ENCODE measurements around the gene CCDC74B.
"Not testable (repeated sequence)": the region's sequence is repeated elsewhere in the genome, so short reads cannot be mapped to it uniquely, and the experiment has no call there.

Gene CCDC74B

DNA sequence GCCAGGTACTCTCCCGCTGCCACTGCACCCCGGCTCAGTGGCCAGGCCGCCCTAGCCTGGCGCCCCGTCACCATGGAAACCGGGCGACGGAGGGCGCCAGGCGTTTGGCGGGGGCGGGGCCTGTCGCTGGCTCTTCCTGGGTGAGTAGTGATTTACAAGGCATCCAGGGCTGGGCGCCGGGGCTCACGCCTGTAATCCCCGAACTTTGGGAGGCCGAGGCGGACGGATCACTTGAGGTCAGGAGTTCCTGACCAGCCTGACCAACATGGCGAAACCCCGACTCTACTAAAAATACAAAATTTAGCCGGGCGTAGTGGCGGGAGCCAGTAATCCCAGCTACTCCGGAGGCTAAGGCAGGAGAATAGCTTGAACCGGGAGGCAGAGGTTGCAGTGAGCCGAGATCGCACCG, at the start of gene CCDC74B:
CCDC74B (minus strand) TSS at position 107 of the 409 bp plus-strand sequence. CDS start 116 bp downstream, outside the sequence.
- H3K27ac ChIP-seq (ENCODE audit: low read depth, low read length); H3K9me3 ChIP-seq (ENCODE audit: control insufficient read depth, insufficient read depth, low read depth, low read length): not testable (repeated sequence)

DNA sequence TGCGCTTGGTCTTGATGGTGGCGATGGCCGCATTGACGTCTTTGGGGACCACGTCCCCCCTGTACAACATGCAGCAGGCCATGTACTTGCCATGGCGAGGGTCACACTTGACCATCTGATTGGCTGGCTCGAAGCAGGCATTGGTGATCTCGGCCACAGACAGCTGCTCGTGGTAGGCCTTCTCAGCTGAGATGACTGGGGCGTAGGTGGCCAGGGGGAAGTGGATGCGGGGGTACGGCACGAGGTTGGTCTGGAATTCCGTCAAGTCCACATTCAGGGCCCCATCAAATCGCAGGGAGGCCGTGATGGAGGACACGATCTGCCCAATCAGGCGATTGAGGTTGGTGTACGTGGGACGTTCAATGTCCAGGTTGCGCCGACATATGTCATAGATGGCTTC, 48.9 kb upstream of the CCDC74B start:
- H3K9me3 ChIP-seq (ENCODE audit: control insufficient read depth, insufficient read depth, low read depth, low read length); H3K4me1 ChIP-seq (ENCODE audit: control insufficient read depth, insufficient read depth, low read length); H3K27ac ChIP-seq (ENCODE audit: low read depth, low read length); H3K36me3 ChIP-seq (ENCODE audit: control insufficient read depth, insufficient read depth, low read length); H3K4me3 ChIP-seq (ENCODE audit: low read depth, low read length); H3K9ac ChIP-seq (ENCODE audit: low read length); H3K27me3 ChIP-seq (ENCODE audit: control insufficient read depth, insufficient read depth, low read length): not testable (repeated sequence)

More for the DNA sequence above, at the start of gene CCDC74B:
- H3K9ac ChIP-seq (ENCODE audit: low read length) = peak within 1 kb of the TSS; percentile 44
- H3K4me1 ChIP-seq (ENCODE audit: control insufficient read depth, insufficient read depth, low read length); H3K36me3 ChIP-seq (ENCODE audit: control insufficient read depth, insufficient read depth, low read length); H3K27me3 ChIP-seq (ENCODE audit: control insufficient read depth, insufficient read depth, low read length): not testable (repeated sequence)
- H3K4me3 ChIP-seq (ENCODE audit: low read depth, low read length) = peak within 1 kb of the TSS; percentile 55

DNA sequence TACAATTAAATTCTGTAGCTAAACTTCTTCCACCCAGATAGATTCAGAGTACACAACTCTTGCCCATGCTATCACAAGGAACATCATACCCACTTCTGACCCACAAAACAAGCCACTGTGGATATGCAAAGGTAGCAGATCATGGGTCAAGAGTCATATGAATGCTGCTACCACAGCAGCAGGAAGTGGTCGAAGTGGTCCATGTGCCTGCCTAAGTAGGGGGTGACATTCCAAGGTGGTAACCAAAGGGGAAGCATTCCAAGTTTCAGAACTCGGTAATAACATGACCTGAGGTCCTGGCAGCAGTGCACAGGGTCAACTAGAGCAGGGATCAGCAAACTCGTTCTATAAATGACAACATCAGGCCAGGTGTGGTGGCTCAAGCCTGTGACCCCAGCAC, 47.5 kb upstream of the CCDC74B start:
- H3K27ac ChIP-seq (ENCODE audit: low read depth, low read length); H3K4me1 ChIP-seq (ENCODE audit: control insufficient read depth, insufficient read depth, low read length); H3K9ac ChIP-seq (ENCODE audit: low read length): not testable (repeated sequence)

DNA sequence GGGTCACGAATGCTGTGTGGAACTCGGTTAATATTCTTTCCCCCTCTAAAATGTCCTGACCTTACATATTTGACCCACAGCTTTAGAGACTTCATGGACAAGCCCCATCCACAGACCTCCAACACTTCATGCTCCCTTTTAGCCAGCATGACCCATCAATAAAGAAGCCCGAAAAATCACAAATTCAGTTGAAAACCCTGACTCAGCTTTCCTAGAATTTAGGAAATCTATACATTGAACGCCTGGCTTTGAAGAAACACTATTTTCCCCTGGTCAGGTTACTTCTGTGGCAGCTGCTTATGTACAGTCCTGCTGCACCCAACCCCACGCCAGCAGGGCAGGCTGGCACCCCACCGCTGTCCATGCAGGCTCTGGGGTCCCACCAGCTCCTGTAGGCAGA, 46.4 kb upstream of the CCDC74B start:
- H3K27ac ChIP-seq (ENCODE audit: low read depth, low read length); H3K4me1 ChIP-seq (ENCODE audit: control insufficient read depth, insufficient read depth, low read length); H3K27me3 ChIP-seq (ENCODE audit: control insufficient read depth, insufficient read depth, low read length); H3K4me3 ChIP-seq (ENCODE audit: low read depth, low read length); H3K36me3 ChIP-seq (ENCODE audit: control insufficient read depth, insufficient read depth, low read length); H3K9ac ChIP-seq (ENCODE audit: low read length); H3K9me3 ChIP-seq (ENCODE audit: control insufficient read depth, insufficient read depth, low read depth, low read length): not testable (repeated sequence)

More for the DNA sequence above, 47.5 kb upstream of the CCDC74B start:
- not testable (repeated sequence) for H3K27me3 ChIP-seq (ENCODE audit: control insufficient read depth, insufficient read depth, low read length); H3K4me3 ChIP-seq (ENCODE audit: low read depth, low read length); H3K9me3 ChIP-seq (ENCODE audit: control insufficient read depth, insufficient read depth, low read depth, low read length); H3K36me3 ChIP-seq (ENCODE audit: control insufficient read depth, insufficient read depth, low read length)

DNA sequence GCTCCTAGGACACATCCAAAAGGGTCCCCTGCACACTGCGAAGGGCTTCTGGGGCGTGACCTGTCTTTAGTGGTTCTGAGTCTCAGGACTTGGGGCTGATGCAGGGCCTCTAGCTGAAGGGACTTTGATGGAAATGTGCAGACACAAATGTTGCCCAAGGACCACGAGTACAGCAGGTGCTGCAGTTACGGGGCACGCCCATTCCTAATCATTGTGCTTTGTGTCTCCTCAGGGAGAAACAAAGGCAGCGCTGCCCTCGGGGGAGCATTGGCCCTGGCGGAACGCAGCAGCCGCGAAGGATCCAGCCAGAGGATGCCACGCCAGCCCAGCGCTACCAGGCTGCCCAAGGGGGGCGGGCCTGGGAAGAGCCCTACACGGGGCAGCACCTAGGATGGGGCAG, 45.3 kb upstream of the CCDC74B start:
- no peaks in the 10 kb centered on the region for H3K27me3 ChIP-seq (ENCODE audit: control insufficient read depth, insufficient read depth, low read length)
- no peak overlapping the region for H3K27ac ChIP-seq (ENCODE audit: low read depth, low read length)
- no peaks in the 10 kb centered on the region for H3K9me3 ChIP-seq (ENCODE audit: control insufficient read depth, insufficient read depth, low read depth, low read length)
- no peaks in the 10 kb centered on the region for H3K36me3 ChIP-seq (ENCODE audit: control insufficient read depth, insufficient read depth, low read length)
- H3K4me3 ChIP-seq (ENCODE audit: low read depth, low read length) = no peak overlapping the region
- no peak overlapping the region for H3K9ac ChIP-seq (ENCODE audit: low read length)
- no peaks in the 10 kb centered on the region for H3K4me1 ChIP-seq (ENCODE audit: control insufficient read depth, insufficient read depth, low read length)

DNA sequence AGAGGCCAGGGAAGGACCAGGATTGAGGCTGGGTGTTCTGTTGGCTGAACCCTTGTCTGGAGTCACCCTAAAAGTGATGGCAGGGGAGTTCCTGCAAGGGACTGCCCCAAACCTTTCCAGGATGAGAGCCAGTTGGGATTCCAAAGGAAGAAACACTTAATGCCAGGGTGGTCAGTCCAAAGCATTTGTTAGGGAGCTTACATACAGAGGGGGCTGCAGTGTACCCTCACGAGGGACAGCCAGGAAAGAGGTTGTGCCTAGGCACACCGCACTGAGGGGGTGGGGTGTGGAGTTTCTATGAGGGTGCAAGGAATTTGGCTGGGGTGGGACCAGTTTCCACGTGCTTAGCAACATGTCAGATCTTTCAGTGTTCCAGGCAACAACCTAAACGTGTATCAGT, 44.0 kb upstream of the CCDC74B start:
- H3K9me3 ChIP-seq (ENCODE audit: control insufficient read depth, insufficient read depth, low read depth, low read length); H3K27ac ChIP-seq (ENCODE audit: low read depth, low read length); H3K36me3 ChIP-seq (ENCODE audit: control insufficient read depth, insufficient read depth, low read length); H3K4me3 ChIP-seq (ENCODE audit: low read depth, low read length); H3K27me3 ChIP-seq (ENCODE audit: control insufficient read depth, insufficient read depth, low read length); H3K4me1 ChIP-seq (ENCODE audit: control insufficient read depth, insufficient read depth, low read length); H3K9ac ChIP-seq (ENCODE audit: low read length): not testable (repeated sequence)

DNA sequence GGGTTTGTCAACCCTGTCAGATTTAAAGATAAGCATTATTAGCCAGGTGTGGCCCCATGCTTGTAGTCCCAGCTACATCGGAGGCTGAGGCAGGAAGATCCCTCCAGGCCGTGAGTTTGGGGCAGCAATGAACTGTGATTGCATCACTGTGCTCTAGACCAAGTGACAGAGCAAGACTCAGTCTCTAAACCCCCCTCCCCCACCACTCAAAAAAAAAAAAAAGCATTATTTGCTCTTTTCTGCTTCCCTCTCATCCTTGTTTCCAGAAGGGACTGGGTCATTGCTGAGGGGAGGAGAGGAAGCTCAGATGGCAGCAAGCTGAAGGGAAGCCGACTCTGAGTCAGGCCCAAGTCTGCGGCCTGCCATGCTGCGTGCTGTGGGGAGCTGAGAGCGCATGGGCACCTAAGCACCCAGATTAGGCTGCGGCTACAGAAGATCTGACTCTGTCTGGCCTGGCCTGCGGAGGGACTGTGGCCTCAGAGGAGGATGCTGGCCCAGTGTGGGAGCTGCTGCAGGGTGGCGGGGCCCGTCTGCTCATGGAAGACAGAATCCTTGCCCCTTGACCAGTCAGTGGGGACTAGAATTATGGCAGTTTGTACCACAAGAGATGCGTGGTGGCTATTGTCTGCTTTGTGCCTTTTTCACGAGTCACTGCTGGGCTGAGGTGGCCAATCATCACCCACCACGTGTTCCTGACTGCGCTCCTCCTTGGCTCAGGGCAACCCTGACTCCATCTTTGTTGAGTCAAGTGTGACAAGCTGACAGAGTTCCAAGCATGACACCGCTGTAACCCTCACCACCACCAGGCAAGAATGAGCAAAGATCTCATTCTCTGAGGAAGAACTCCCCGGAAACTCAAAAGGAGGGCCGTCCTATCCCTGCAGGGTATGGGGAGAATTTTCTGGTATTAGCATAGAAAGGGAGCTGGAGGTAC, 43.2 kb upstream of the CCDC74B start:
- not testable (repeated sequence) for H3K27me3 ChIP-seq (ENCODE audit: control insufficient read depth, insufficient read depth, low read length); H3K4me1 ChIP-seq (ENCODE audit: control insufficient read depth, insufficient read depth, low read length); H3K27ac ChIP-seq (ENCODE audit: low read depth, low read length); H3K4me3 ChIP-seq (ENCODE audit: low read depth, low read length); H3K9me3 ChIP-seq (ENCODE audit: control insufficient read depth, insufficient read depth, low read depth, low read length)
- peak overlapping the region; percentile 37 for H3K9ac ChIP-seq (ENCODE audit: low read length)
- H3K36me3 ChIP-seq (ENCODE audit: control insufficient read depth, insufficient read depth, low read length) = peaks cover 10% of the 10 kb centered on the region

DNA sequence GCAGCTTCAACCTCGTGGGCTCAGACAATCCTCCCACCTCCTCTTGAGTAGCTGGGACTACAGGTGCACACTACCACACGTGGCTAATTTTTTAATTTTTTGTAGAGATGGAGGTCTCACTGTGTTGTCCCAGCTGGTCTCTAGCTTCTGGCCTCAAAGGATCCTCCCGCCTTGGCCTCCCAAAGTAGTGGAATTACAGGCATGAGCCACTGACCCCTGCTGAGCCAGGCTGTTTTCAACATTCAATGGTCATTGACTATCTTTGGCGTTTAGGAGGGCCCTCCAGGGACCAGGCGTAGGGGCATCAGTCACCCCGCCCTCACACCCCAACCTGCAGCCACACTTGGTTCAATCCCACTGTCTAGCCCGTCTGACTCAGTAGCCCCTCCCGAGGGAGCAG, 42.4 kb upstream of the CCDC74B start:
- Histone ChIP-seq H3K36me3 (ENCODE audit: control insufficient read depth, insufficient read depth, low read length) (peaks cover 10% of the 10 kb centered on the region), H3K27me3 (ENCODE audit: control insufficient read depth, insufficient read depth, low read length) (no peaks in the 10 kb centered on the region), H3K27ac (ENCODE audit: low read depth, low read length) (no peak overlapping the region), H3K4me3 (ENCODE audit: low read depth, low read length) (no peak overlapping the region), H3K4me1 (ENCODE audit: control insufficient read depth, insufficient read depth, low read length) (peaks cover 7% of the 10 kb centered on the region), H3K9me3 (ENCODE audit: control insufficient read depth, insufficient read depth, low read depth, low read length) (no peaks in the 10 kb centered on the region), H3K9ac (ENCODE audit: low read length) (no peak overlapping the region)

DNA sequence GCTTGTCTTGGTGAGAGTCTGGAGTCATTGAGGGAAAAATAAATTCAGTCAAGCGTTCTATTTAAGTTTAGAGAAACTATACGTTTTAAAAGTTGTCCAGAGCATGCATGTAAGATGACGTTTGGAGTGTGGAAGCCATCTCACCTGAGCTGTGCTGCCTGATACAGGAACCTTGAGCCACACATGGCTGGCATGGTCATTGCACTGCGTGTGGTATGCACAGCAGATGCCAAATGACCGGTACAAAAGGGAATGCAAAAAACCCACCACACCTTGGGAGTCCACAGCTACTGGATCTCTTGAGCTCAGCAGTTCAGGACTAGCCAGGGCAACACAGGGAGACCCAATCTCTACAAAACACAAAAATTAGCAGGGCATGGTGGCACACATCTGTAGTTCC, 41.5 kb upstream of the CCDC74B start:
- Histone ChIP-seq H3K36me3 (ENCODE audit: control insufficient read depth, insufficient read depth, low read length) (peaks cover 10% of the 10 kb centered on the region), H3K27ac (ENCODE audit: low read depth, low read length) (no peak overlapping the region), H3K4me1 (ENCODE audit: control insufficient read depth, insufficient read depth, low read length) (peaks cover 7% of the 10 kb centered on the region), H3K9me3 (ENCODE audit: control insufficient read depth, insufficient read depth, low read depth, low read length) (no peaks in the 10 kb centered on the region), H3K27me3 (ENCODE audit: control insufficient read depth, insufficient read depth, low read length) (no peaks in the 10 kb centered on the region), H3K4me3 (ENCODE audit: low read depth, low read length) (no peak overlapping the region), H3K9ac (ENCODE audit: low read length) (no peak overlapping the region)

DNA sequence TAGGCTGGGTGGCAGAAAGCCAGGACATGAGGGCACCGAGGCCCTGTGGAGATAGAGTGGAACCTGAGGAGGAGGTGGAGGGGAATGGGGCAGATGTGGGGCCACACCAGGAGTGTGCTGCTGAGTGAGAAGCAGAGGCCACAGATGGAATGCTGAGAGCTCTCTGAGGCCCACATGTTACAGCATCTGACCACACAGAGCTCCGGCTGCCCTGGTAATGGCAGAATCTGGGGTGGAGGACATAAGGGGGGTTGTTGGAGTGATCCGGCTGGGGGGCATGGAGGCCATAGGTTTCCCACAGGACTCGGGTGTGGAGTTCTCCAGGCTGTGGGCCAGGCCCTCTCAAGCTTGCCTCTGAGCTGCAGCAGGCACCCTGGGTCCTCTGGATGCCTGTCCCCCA, 41.0 kb upstream of the CCDC74B start:
- Histone ChIP-seq H3K4me3 (ENCODE audit: low read depth, low read length) (no peak overlapping the region), H3K36me3 (ENCODE audit: control insufficient read depth, insufficient read depth, low read length) (peaks cover 10% of the 10 kb centered on the region), H3K4me1 (ENCODE audit: control insufficient read depth, insufficient read depth, low read length) (peaks cover 7% of the 10 kb centered on the region), H3K9ac (ENCODE audit: low read length) (no peak overlapping the region), H3K27ac (ENCODE audit: low read depth, low read length) (no peak overlapping the region), H3K27me3 (ENCODE audit: control insufficient read depth, insufficient read depth, low read length) (no peaks in the 10 kb centered on the region), H3K9me3 (ENCODE audit: control insufficient read depth, insufficient read depth, low read depth, low read length) (no peaks in the 10 kb centered on the region)

DNA sequence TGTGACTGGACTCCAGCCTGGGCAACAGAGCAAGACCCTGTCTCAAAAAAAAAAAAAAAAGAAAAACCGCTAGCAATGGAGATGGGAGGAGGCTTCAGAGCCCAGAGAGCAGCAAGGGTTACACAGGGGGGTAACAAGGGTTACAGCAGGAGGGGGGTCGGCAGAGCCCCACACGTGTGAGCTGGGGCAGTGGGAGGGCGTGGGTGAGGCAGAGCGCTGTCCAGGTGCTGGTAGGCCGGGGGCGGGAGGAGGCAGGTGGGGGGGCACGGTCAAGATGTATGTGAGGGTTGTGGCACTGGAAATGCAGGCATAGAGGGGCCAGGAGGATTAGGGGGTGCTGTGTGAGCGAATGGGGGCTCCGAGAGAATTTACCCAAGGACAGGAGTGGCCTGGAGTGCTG, 40.5 kb upstream of the CCDC74B start:
- Histone ChIP-seq H3K4me3 (ENCODE audit: low read depth, low read length) (no peak overlapping the region), H3K4me1 (ENCODE audit: control insufficient read depth, insufficient read depth, low read length) (peaks cover 7% of the 10 kb centered on the region), H3K27ac (ENCODE audit: low read depth, low read length) (no peak overlapping the region), H3K9ac (ENCODE audit: low read length) (no peak overlapping the region), H3K36me3 (ENCODE audit: control insufficient read depth, insufficient read depth, low read length) (peaks cover 10% of the 10 kb centered on the region), H3K9me3 (ENCODE audit: control insufficient read depth, insufficient read depth, low read depth, low read length) (no peaks in the 10 kb centered on the region), H3K27me3 (ENCODE audit: control insufficient read depth, insufficient read depth, low read length) (no peaks in the 10 kb centered on the region)

All from HUES6 (cell line).